Activated T-cell treated with anti-CD3 and anti-CD28 coated beads, Interleukin-2, amount 50 U/mL, for 72 hours (primary cell): Measurements from ENCODE around the gene KRT31. TPM values are rescaled to one million over a fixed set of nuclear protein-coding genes. Genes with fewer than 3 reads are reported as not detected.
A peak's percentile ranks its signal among the peaks of the same experiment; 100 is the strongest.
"Not testable (repeated sequence)": the region's sequence is repeated elsewhere in the genome, so short reads cannot be mapped to it uniquely, and the experiment has no call there.

Source experiments
- ATAC-seq, 2 donors: fragments of 150-1000 bp; cut with Tn5 transposase; replicated peaks in 1 of 2; 2 replicates each; pipeline ENCODE4 v1.10.0; 2021; ENCODE audit warnings: moderate library complexity in 2 of 2, mild to moderate bottlenecking in 1 of 2
- DNase-seq, 2 donors: peaks; one replicate each; pipeline ENCODE4 v3.0.0; 2021 to 2022; ENCODE audit warnings: mixed read lengths in 1 of 2
- H3K27ac Mint-ChIP-seq: one replicate; pipeline ENCODE4 v1.8.0; 2022; ENCODE audit warnings: mild to moderate bottlenecking, moderate library complexity, mixed read lengths
- H3K27me3 Mint-ChIP-seq: one replicate; pipeline ENCODE4 v1.8.0; 2022; ENCODE audit warnings: low read depth, mixed read lengths
- H3K36me3 Mint-ChIP-seq, 2 donors: one replicate each; pipeline ENCODE4 v1.8.0; 2022; ENCODE audit warnings: mixed read lengths in 2 of 2, mild to moderate bottlenecking in 1 of 2; ENCODE audit not compliant: insufficient read depth in 2 of 2
- H3K4me1 Mint-ChIP-seq: one replicate; pipeline ENCODE4 v1.8.0; 2022; ENCODE audit warnings: low read depth, mixed read lengths
- H3K4me3 Mint-ChIP-seq, 2 donors: one replicate each; pipeline ENCODE4 v1.8.0; 2022; ENCODE audit warnings: mild to moderate bottlenecking in 2 of 2, mixed read lengths in 2 of 2, moderate library complexity in 2 of 2
- H3K9me3 Mint-ChIP-seq, 2 donors: one replicate each; pipeline ENCODE4 v1.8.0; 2022; ENCODE audit warnings: mixed read lengths in 2 of 2
- total RNA-seq, 2 donors: library from RNA; stranded (reverse); gene quantifications; one replicate each; pipeline ENCODE4 v1.2.3, GENCODE V29; 2022

Gene KRT31
- not detected for total RNA-seq

GRCh38 chr17:41396996-41397660, at the start of gene KRT31:
TSS of gene KRT31 (minus strand) at chr17:41397608. CDS start at chr17:41397539, 69 bp downstream.
- DNase-seq = no peak
- Mint-ChIP-seq H3K36me3 (no peaks in the 10 kb centered on the region), H3K9me3 (no peaks in the 10 kb centered on the region), H3K4me3 (no peak within 1 kb of the TSS), H3K27me3 (peaks cover 8% of the 10 kb centered on the region), H3K4me1 (peaks cover under 1% of the 10 kb centered on the region), H3K27ac (no peak within 1 kb of the TSS)
- no peak for ATAC-seq

- no peak overlapping the region for H3K27ac Mint-ChIP-seq
- no peak for DNase-seq
- no peak overlapping the region for H3K4me3 Mint-ChIP-seq
- H3K9me3 Mint-ChIP-seq = no peaks in the 10 kb centered on the region
- H3K27me3 Mint-ChIP-seq = peaks cover 12% of the 10 kb centered on the region
- ATAC-seq = peak in 1 of 2 donors; percentile 33
- no peaks in the 10 kb centered on the region for H3K36me3 Mint-ChIP-seq
- no peaks in the 10 kb centered on the region for H3K4me1 Mint-ChIP-seq
These were observed 49.4 kb upstream of the KRT31 start for GRCh38 chr17:41446806-41447205.

GRCh38 chr17:41444640-41445039, 47.2 kb upstream of the KRT31 start:
- peaks cover 14% of the 10 kb centered on the region for H3K27me3 Mint-ChIP-seq
- H3K4me1 Mint-ChIP-seq = no peaks in the 10 kb centered on the region
- DNase-seq (no peak), ATAC-seq (no peak)
- H3K4me3 Mint-ChIP-seq = no peak overlapping the region
- no peaks in the 10 kb centered on the region for H3K9me3 Mint-ChIP-seq
- H3K36me3 Mint-ChIP-seq = no peaks in the 10 kb centered on the region
- H3K27ac Mint-ChIP-seq = no peak overlapping the region

- H3K4me1 Mint-ChIP-seq = no peaks in the 10 kb centered on the region
- ATAC-seq = peak in 1 of 2 donors; percentile 54
- peaks cover 14% of the 10 kb centered on the region for H3K27me3 Mint-ChIP-seq
- H3K36me3 Mint-ChIP-seq = no peaks in the 10 kb centered on the region
- H3K9me3 Mint-ChIP-seq = no peaks in the 10 kb centered on the region
- DNase-seq = no peak
- no peak overlapping the region for H3K27ac Mint-ChIP-seq
- H3K4me3 Mint-ChIP-seq = no peak overlapping the region
These were observed 46.8 kb upstream of the KRT31 start for GRCh38 chr17:41444186-41444585.

GRCh38 chr17:41442739-41443138, 45.3 kb upstream of the KRT31 start:
- Mint-ChIP-seq H3K9me3 (no peaks in the 10 kb centered on the region), H3K27me3 (peaks cover 14% of the 10 kb centered on the region), H3K36me3 (no peaks in the 10 kb centered on the region), H3K27ac (no peak overlapping the region), H3K4me1 (no peaks in the 10 kb centered on the region), H3K4me3 (no peak overlapping the region)
- DNase-seq (no peak), ATAC-seq (no peak)

- ATAC-seq (no peak), DNase-seq (no peak)
- no peaks in the 10 kb centered on the region for H3K9me3 Mint-ChIP-seq
- H3K4me3 Mint-ChIP-seq = no peak within 1 kb of the TSS
- H3K36me3 Mint-ChIP-seq = no peaks in the 10 kb centered on the region
- H3K4me1 Mint-ChIP-seq = no peaks in the 10 kb centered on the region
- H3K27ac Mint-ChIP-seq = no peak within 1 kb of the TSS
- H3K27me3 Mint-ChIP-seq = peaks cover 14% of the 10 kb centered on the region
These were observed 43.2 kb upstream of the KRT31 start, which contains the start of gene KRT38 for GRCh38 chr17:41440531-41441033. TSS of gene KRT38 (minus strand) at chr17:41440983. CDS start at chr17:41440921, 62 bp downstream.

- no peak for ATAC-seq
- Mint-ChIP-seq H3K27ac (no peak overlapping the region), H3K4me3 (no peak overlapping the region), H3K4me1 (no peaks in the 10 kb centered on the region), H3K27me3 (peaks cover 14% of the 10 kb centered on the region), H3K9me3 (no peaks in the 10 kb centered on the region), H3K36me3 (no peaks in the 10 kb centered on the region)
- no peak for DNase-seq
These were observed 42.0 kb upstream of the KRT31 start for GRCh38 chr17:41439375-41439774.

GRCh38 chr17:41437769-41438168, 40.4 kb upstream of the KRT31 start:
- ATAC-seq (no peak), DNase-seq (no peak)
- no peaks in the 10 kb centered on the region for H3K4me1 Mint-ChIP-seq
- H3K36me3 Mint-ChIP-seq = no peaks in the 10 kb centered on the region
- H3K27me3 Mint-ChIP-seq = peaks cover 8% of the 10 kb centered on the region
- H3K9me3 Mint-ChIP-seq = no peaks in the 10 kb centered on the region
- H3K27ac Mint-ChIP-seq = no peak overlapping the region
- no peak overlapping the region for H3K4me3 Mint-ChIP-seq

GRCh38 chr17:41437254-41437653, 39.8 kb upstream of the KRT31 start:
- no peaks in the 10 kb centered on the region for H3K9me3 Mint-ChIP-seq
- H3K4me1 Mint-ChIP-seq = no peaks in the 10 kb centered on the region
- ATAC-seq (no peak), DNase-seq (no peak)
- no peak overlapping the region for H3K4me3 Mint-ChIP-seq
- peaks cover 6% of the 10 kb centered on the region for H3K27me3 Mint-ChIP-seq
- H3K36me3 Mint-ChIP-seq = no peaks in the 10 kb centered on the region
- H3K27ac Mint-ChIP-seq = no peak overlapping the region

GRCh38 chr17:41434415-41434814, 37.0 kb upstream of the KRT31 start:
- Mint-ChIP-seq H3K27me3 (no peaks in the 10 kb centered on the region), H3K4me3 (no peak overlapping the region), H3K36me3 (no peaks in the 10 kb centered on the region), H3K27ac (no peak overlapping the region), H3K9me3 (no peaks in the 10 kb centered on the region), H3K4me1 (no peaks in the 10 kb centered on the region)
- DNase-seq (no peak), ATAC-seq (no peak)

GRCh38 chr17:41434005-41434404, 36.6 kb upstream of the KRT31 start:
- no peaks in the 10 kb centered on the region for H3K9me3 Mint-ChIP-seq
- no peak overlapping the region for H3K27ac Mint-ChIP-seq
- H3K4me3 Mint-ChIP-seq = no peak overlapping the region
- ATAC-seq (no peak), DNase-seq (no peak)
- no peaks in the 10 kb centered on the region for H3K36me3 Mint-ChIP-seq
- H3K4me1 Mint-ChIP-seq = no peaks in the 10 kb centered on the region
- no peaks in the 10 kb centered on the region for H3K27me3 Mint-ChIP-seq

GRCh38 chr17:41433586-41433985, 36.2 kb upstream of the KRT31 start:
- ATAC-seq (peak in 1 of 2 donors; percentile 60), DNase-seq (no peak)
- no peaks in the 10 kb centered on the region for H3K4me1 Mint-ChIP-seq
- H3K4me3 Mint-ChIP-seq = no peak overlapping the region
- H3K36me3 Mint-ChIP-seq = no peaks in the 10 kb centered on the region
- H3K27ac Mint-ChIP-seq = no peak overlapping the region
- H3K27me3 Mint-ChIP-seq = no peaks in the 10 kb centered on the region
- H3K9me3 Mint-ChIP-seq = no peaks in the 10 kb centered on the region

GRCh38 chr17:41430376-41430775, 33.0 kb upstream of the KRT31 start:
- not testable (repeated sequence) for H3K27me3 Mint-ChIP-seq, H3K4me3 Mint-ChIP-seq, H3K36me3 Mint-ChIP-seq, H3K27ac Mint-ChIP-seq, H3K4me1 Mint-ChIP-seq, ATAC-seq, DNase-seq, H3K9me3 Mint-ChIP-seq

- Mint-ChIP-seq H3K9me3 (no peaks in the 10 kb centered on the region), H3K36me3 (no peaks in the 10 kb centered on the region), H3K27ac (no peak overlapping the region), H3K4me3 (no peak overlapping the region), H3K4me1 (no peaks in the 10 kb centered on the region), H3K27me3 (no peaks in the 10 kb centered on the region)
- no peak for ATAC-seq
- no peak for DNase-seq
These were observed 32.3 kb upstream of the KRT31 start for GRCh38 chr17:41429667-41430066.
